Ectodermal cell (in vitro differentiated cells): Measurements from ENCODE around the gene DMD.
"Not testable (repeated sequence)": the region's sequence is repeated elsewhere in the genome, so short reads cannot be mapped to it uniquely, and the experiment has no call there.

Experiments used
- H3K27ac ChIP-seq: 2 replicates; pipeline ENCODE4 v1.7.0; 2013; ENCODE audit warnings: mild to moderate bottlenecking, low read depth, low read length; ENCODE audit not compliant: insufficient read depth, poor library complexity, severe bottlenecking
- H3K27me3 ChIP-seq: 2 replicates; pipeline ENCODE4 v1.7.0; 2013; ENCODE audit warnings: mild to moderate bottlenecking, low read length; ENCODE audit not compliant: insufficient read depth, control insufficient read depth, poor library complexity, severe bottlenecking
- H3K36me3 ChIP-seq: one replicate; pipeline ENCODE4 v1.7.0; 2013; ENCODE audit warnings: low read length; ENCODE audit not compliant: control insufficient read depth, insufficient read depth
- H3K4me1 ChIP-seq: one replicate; pipeline ENCODE4 v1.7.0; 2013; ENCODE audit warnings: low read length; ENCODE audit not compliant: control insufficient read depth, insufficient read depth
- H3K4me3 ChIP-seq: 2 replicates; pipeline ENCODE4 v1.7.0; 2013; ENCODE audit warnings: low read depth, low read length, control low read depth; ENCODE audit not compliant: insufficient read depth
- H3K9me3 ChIP-seq: 2 replicates; pipeline ENCODE4 v1.7.0; 2013; ENCODE audit warnings: mild to moderate bottlenecking, low read length, moderate library complexity; ENCODE audit not compliant: control insufficient read depth
- WGBS, 2 experiments: methylation state at CpG; one replicate each; pipeline ENCODE4 v1.1.7; 2013; ENCODE audit warnings: missing lambda C conversion rate in 2 of 2; 5-methylcytosine and 5-hydroxymethylcytosine counted together

DMD gene

GRCh38 chrX:31604629-31605221 lies 1606.6 kb downstream of the DMD start:
- no peak overlapping the region for H3K27ac ChIP-seq
- 93 to 99% methylated on average over 2 to 3 of the region's 3 CpGs for WGBS, 2 experiments
- H3K27me3 ChIP-seq: no peaks in the 10 kb centered on the region
- no peaks in the 10 kb centered on the region for H3K4me1 ChIP-seq
- no peaks in the 10 kb centered on the region for H3K36me3 ChIP-seq
- no peaks in the 10 kb centered on the region for H3K9me3 ChIP-seq
- H3K4me3 ChIP-seq: no peak overlapping the region

- no peak overlapping the region for H3K4me3 ChIP-seq
- no peaks in the 10 kb centered on the region for H3K9me3 ChIP-seq
- H3K36me3 ChIP-seq: no peaks in the 10 kb centered on the region
- no peaks in the 10 kb centered on the region for H3K4me1 ChIP-seq
- 90 to 94% methylated on average over 4 to 5 of the region's 5 CpGs for WGBS, 2 experiments
- no peak overlapping the region for H3K27ac ChIP-seq
- no peaks in the 10 kb centered on the region for H3K27me3 ChIP-seq
These were observed 1607.8 kb downstream of the DMD start for GRCh38 chrX:31603411-31604120.

- WGBS, 2 experiments: 100% methylated on average over 3 of the region's 3 CpGs; no CpG with 5 or more reads in 1 of the 2 experiments
- H3K36me3 ChIP-seq: no peaks in the 10 kb centered on the region
- H3K9me3 ChIP-seq: no peaks in the 10 kb centered on the region
- H3K4me1 ChIP-seq: no peaks in the 10 kb centered on the region
- no peaks in the 10 kb centered on the region for H3K27me3 ChIP-seq
- no peak overlapping the region for H3K4me3 ChIP-seq
- no peak overlapping the region for H3K27ac ChIP-seq
These were observed 1610.5 kb downstream of the DMD start for GRCh38 chrX:31600823-31601222.

GRCh38 chrX:31593353-31593752 lies 1618.0 kb downstream of the DMD start:
- no peaks in the 10 kb centered on the region for H3K4me1 ChIP-seq
- no CpG with 5 or more reads among the region's 2 CpGs for WGBS, 2 experiments
- no peak overlapping the region for H3K27ac ChIP-seq
- no peaks in the 10 kb centered on the region for H3K27me3 ChIP-seq
- H3K36me3 ChIP-seq: no peaks in the 10 kb centered on the region
- H3K9me3 ChIP-seq: no peaks in the 10 kb centered on the region
- no peak overlapping the region for H3K4me3 ChIP-seq

- Histone ChIP-seq H3K36me3 (no peaks in the 10 kb centered on the region), H3K4me3 (no peak overlapping the region), H3K27me3 (no peaks in the 10 kb centered on the region), H3K9me3 (no peaks in the 10 kb centered on the region), H3K27ac (no peak overlapping the region), H3K4me1 (no peaks in the 10 kb centered on the region)
- WGBS, 2 experiments: no CpG with 5 or more reads among the region's 2 CpGs
These were observed 1620.0 kb downstream of the DMD start for GRCh38 chrX:31591355-31591754.

GRCh38 chrX:31590581-31591114 lies 1620.7 kb downstream of the DMD start:
- no peaks in the 10 kb centered on the region for H3K4me1 ChIP-seq
- H3K27ac ChIP-seq: no peak overlapping the region
- H3K9me3 ChIP-seq: no peaks in the 10 kb centered on the region
- 100% methylated on average over 1 to 3 of the region's 5 CpGs for WGBS, 2 experiments
- H3K4me3 ChIP-seq: no peak overlapping the region
- no peaks in the 10 kb centered on the region for H3K27me3 ChIP-seq
- H3K36me3 ChIP-seq: no peaks in the 10 kb centered on the region

GRCh38 chrX:31589503-31589902 lies 1621.8 kb downstream of the DMD start:
- no peaks in the 10 kb centered on the region for H3K4me1 ChIP-seq
- H3K9me3 ChIP-seq: no peaks in the 10 kb centered on the region
- H3K27me3 ChIP-seq: no peaks in the 10 kb centered on the region
- H3K27ac ChIP-seq: no peak overlapping the region
- H3K36me3 ChIP-seq: no peaks in the 10 kb centered on the region
- H3K4me3 ChIP-seq: no peak overlapping the region
- WGBS, 2 experiments: 83% methylated on average over 1 of the region's 3 CpGs; no CpG with 5 or more reads in 1 of the 2 experiments

- WGBS, 2 experiments: 87 to 100% methylated on average over 1 to 2 of the region's 2 CpGs
- H3K27me3 ChIP-seq: no peaks in the 10 kb centered on the region
- H3K27ac ChIP-seq: no peak overlapping the region
- no peaks in the 10 kb centered on the region for H3K9me3 ChIP-seq
- H3K36me3 ChIP-seq: no peaks in the 10 kb centered on the region
- no peak overlapping the region for H3K4me3 ChIP-seq
- no peaks in the 10 kb centered on the region for H3K4me1 ChIP-seq
These were observed 1623.0 kb downstream of the DMD start for GRCh38 chrX:31588355-31588754.

GRCh38 chrX:31583892-31584291 lies 1627.5 kb downstream of the DMD start:
- not testable (repeated sequence) for H3K9me3 ChIP-seq, H3K27me3 ChIP-seq, H3K36me3 ChIP-seq, H3K4me1 ChIP-seq, H3K4me3 ChIP-seq, H3K27ac ChIP-seq
- WGBS, 2 experiments: 87 to 100% methylated on average over 1 to 2 of the region's 3 CpGs

GRCh38 chrX:31580726-31581125 lies 1630.6 kb downstream of the DMD start:
- Histone ChIP-seq H3K36me3 (no peaks in the 10 kb centered on the region), H3K27ac (no peak overlapping the region), H3K9me3 (no peaks in the 10 kb centered on the region), H3K4me1 (no peaks in the 10 kb centered on the region), H3K4me3 (no peak overlapping the region), H3K27me3 (no peaks in the 10 kb centered on the region)
- WGBS, 2 experiments: 40% methylated on average over 1 of the region's 2 CpGs; no CpG with 5 or more reads in 1 of the 2 experiments
